Testis (tissue), 3 donors: Measurements from ENCODE around the gene ITGB2. TPM values are rescaled to one million over a fixed set of nuclear protein-coding genes. Genes with fewer than 3 reads are reported as not detected.

Source experiments
- DNase-seq: peaks from one replicate; pipeline ENCODE4 v3.0.0-alpha.2; 2019
- H3K27ac ChIP-seq, 2 donors: fragments of 200-600 bp; sonication (generic); one replicate each; pipeline ENCODE4 v1.5.1; 2019
- H3K27me3 ChIP-seq: fragments of 200-600 bp; sonication (generic); one replicate; pipeline ENCODE4 v1.5.1; 2019
- H3K36me3 ChIP-seq: fragments of 200-600 bp; sonication (generic); one replicate; pipeline ENCODE4 v1.5.1; 2017; ENCODE audit warnings: low read depth; ENCODE audit errors: missing control alignments
- H3K4me1 ChIP-seq: fragments of 200-600 bp; sonication (generic); one replicate; pipeline ENCODE4 v1.5.1; 2019
- H3K4me3 ChIP-seq, 2 donors: fragments of 200-600 bp; sonication (generic); one replicate each; pipeline ENCODE4 v1.5.1; 2017 to 2019
- H3K9me3 ChIP-seq: fragments of 200-600 bp; sonication (generic); one replicate; pipeline ENCODE4 v1.5.1; 2017
- POLR2A ChIP-seq: fragments of 450-650 bp; IDR thresholded peaks from one replicate; pipeline ENCODE4 v1.6.1; 2017; ENCODE audit warnings: antibody characterized with exemption, mild to moderate bottlenecking, moderate library complexity
- WGBS, 2 donors: methylation state at CpG; one replicate each; pipeline ENCODE4 v1.1.5; 2018; 5-methylcytosine and 5-hydroxymethylcytosine counted together
- intact Hi-C: fragments of 100-400 bp; cut with DNase I; formaldehyde crosslinking; loops from one replicate; pipeline ENCODE4 v1.15.1; 2023; ENCODE audit warnings: low total_unique reads
- polyA plus RNA-seq: library from polyadenylated mRNA; stranded (reverse); fragments of 350-450 nt; fragmentation: Illumina TruSeq; extraction: RNeasy Lipid Tissue Mini Kit (QIAGEN cat#74804); gene quantifications from one replicate; pipeline ENCODE4 v1.2.3, GENCODE V29; 2014; ENCODE audit warnings: low read depth, low replicate concordance; ENCODE audit not compliant: insufficient read depth
- total RNA-seq, 2 donors: library from RNA; depleted of rRNA; stranded (reverse); fragments of >200 nt; gene quantifications; one replicate each; pipeline ENCODE4 v1.2.3, GENCODE V29; 2016
- TF ChIP-seq, protein P1 (sequence below), 3 experiments: fragments of 450-650 bp in 2 of 3; fragments of 200-600 bp in 1 of 3; sonication (generic) in 1 of 3; IDR thresholded peaks; one replicate each; pipeline ENCODE4 v1.5.1; 2016 to 2019; ENCODE audit warnings: antibody characterized with exemption in 3 of 3, mild to moderate bottlenecking in 2 of 3, moderate library complexity in 1 of 3

ITGB2 gene
- total and polyA plus RNA-seq, 3 donors from 2014 or later = 5.6 to 29.5 (median 27.4) TPM

DNA sequence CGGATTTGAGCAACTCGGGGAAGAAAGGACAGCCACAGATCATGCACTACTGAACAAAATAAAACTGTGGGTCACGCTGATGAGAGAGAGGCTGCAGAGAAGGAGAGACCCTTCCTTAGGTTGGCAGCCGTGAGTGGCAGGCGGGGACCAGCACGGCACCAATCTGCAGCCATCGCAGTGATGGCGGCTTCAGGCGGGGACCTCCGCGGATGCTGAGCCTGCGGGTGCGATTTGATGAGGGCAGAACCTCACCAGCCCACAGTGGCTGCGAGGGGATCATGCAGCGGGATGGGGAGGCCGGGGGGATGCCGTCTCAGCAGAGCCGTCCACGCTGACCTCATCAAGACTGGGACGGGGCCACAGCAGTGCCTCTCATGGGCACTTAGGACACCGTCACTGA lies 11.8 kb downstream of the ITGB2 start:
- 97% methylated on average over 16 to 21 of the region's 21 CpGs for WGBS, 2 donors
- intact Hi-C loops = no loop called here
- Histone ChIP-seq H3K4me1 (peaks cover 11% of the 10 kb centered on the region), H3K9me3 (no peaks in the 10 kb centered on the region), H3K4me3 (no peak overlapping the region), H3K27ac (no peak overlapping the region), H3K36me3 (no peaks in the 10 kb centered on the region), H3K27me3 (no peaks in the 10 kb centered on the region)
- TF ChIP-seq, protein P1, sequence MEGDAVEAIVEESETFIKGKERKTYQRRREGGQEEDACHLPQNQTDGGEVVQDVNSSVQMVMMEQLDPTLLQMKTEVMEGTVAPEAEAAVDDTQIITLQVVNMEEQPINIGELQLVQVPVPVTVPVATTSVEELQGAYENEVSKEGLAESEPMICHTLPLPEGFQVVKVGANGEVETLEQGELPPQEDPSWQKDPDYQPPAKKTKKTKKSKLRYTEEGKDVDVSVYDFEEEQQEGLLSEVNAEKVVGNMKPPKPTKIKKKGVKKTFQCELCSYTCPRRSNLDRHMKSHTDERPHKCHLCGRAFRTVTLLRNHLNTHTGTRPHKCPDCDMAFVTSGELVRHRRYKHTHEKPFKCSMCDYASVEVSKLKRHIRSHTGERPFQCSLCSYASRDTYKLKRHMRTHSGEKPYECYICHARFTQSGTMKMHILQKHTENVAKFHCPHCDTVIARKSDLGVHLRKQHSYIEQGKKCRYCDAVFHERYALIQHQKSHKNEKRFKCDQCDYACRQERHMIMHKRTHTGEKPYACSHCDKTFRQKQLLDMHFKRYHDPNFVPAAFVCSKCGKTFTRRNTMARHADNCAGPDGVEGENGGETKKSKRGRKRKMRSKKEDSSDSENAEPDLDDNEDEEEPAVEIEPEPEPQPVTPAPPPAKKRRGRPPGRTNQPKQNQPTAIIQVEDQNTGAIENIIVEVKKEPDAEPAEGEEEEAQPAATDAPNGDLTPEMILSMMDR (IDR thresholded peaks at IDR 0.05) = no peak
- TF ChIP-seq POLR2A = no peak
- DNase-seq = no peak

- 47 to 48% methylated on average over 25 of the region's 25 CpGs for WGBS, 2 donors
- intact Hi-C loops = no loop called here
- no peaks in the 10 kb centered on the region for H3K27me3 ChIP-seq
- no peaks in the 10 kb centered on the region for H3K9me3 ChIP-seq
- no peaks in the 10 kb centered on the region for H3K36me3 ChIP-seq
- no peak for DNase-seq
- no peak overlapping the region for H3K27ac ChIP-seq
- peaks cover 11% of the 10 kb centered on the region for H3K4me1 ChIP-seq
- no peak for TF ChIP-seq POLR2A
- TF ChIP-seq, protein P1 (IDR thresholded peaks at IDR 0.05) = no peak
- H3K4me3 ChIP-seq = no peak overlapping the region
Observed at GRCh38 chr21:44907966-44908895, 12.5 kb downstream of the ITGB2 start.

GRCh38 chr21:44907225-44907965 lies 13.3 kb downstream of the ITGB2 start:
- H3K36me3 ChIP-seq = no peaks in the 10 kb centered on the region
- intact Hi-C loops = no loop called here
- no peak for DNase-seq
- TF ChIP-seq, protein P1 (IDR thresholded peaks at IDR 0.05) = no peak
- no peak for TF ChIP-seq POLR2A
- WGBS, 2 donors = 74 to 84% methylated on average over 16 of the region's 16 CpGs
- H3K4me3 ChIP-seq = no peak overlapping the region
- H3K27me3 ChIP-seq = no peaks in the 10 kb centered on the region
- H3K4me1 ChIP-seq = peaks cover 11% of the 10 kb centered on the region
- H3K9me3 ChIP-seq = no peaks in the 10 kb centered on the region
- H3K27ac ChIP-seq = no peak overlapping the region

DNA sequence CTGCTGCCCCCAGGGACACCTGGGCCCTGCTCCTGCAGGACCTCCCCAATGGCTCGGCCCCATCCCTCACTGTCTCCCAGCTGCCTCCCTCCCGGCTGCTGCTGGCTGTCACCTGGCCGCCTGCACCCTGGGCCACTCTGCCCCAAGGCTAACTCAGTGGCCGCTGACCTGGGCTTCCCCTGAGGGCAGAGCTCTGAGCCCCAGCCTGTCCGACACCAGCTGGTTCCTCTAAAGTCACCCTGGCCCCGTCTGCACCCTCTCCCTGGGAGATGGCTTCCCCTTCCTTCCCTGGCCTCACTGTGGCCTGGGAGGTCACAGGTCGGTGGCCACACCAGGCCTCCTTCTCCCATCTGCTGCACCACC lies 15.0 kb downstream of the ITGB2 start:
- H3K4me1 ChIP-seq = peaks cover 7% of the 10 kb centered on the region
- no peaks in the 10 kb centered on the region for H3K9me3 ChIP-seq
- intact Hi-C loops = no loop called here
- TF ChIP-seq, protein P1 (IDR thresholded peaks at IDR 0.05) = no peak
- TF ChIP-seq POLR2A = no peak
- H3K36me3 ChIP-seq = no peaks in the 10 kb centered on the region
- H3K27me3 ChIP-seq = no peaks in the 10 kb centered on the region
- no peak overlapping the region for H3K27ac ChIP-seq
- 89 to 92% methylated on average over 3 to 7 of the region's 7 CpGs for WGBS, 2 donors
- DNase-seq = no peak
- H3K4me3 ChIP-seq = no peak overlapping the region
